Adrenal gland (tissue), 12 donors: Measurements from ENCODE around the gene SIL1. TPM values are rescaled to one million over a fixed set of nuclear protein-coding genes. Genes with fewer than 3 reads are reported as not detected.
A peak's percentile ranks its signal among the peaks of the same experiment; 100 is the strongest.

Source experiments
- DNase-seq, 7 donors: peaks; one replicate each; pipeline ENCODE4 v3.0.0-alpha.2; 2019 to 2020
- H3K27ac ChIP-seq, 5 donors: fragments of 200-600 bp; sonication (generic) in 4 of 5; 1 replicate in 3 of 5; 2 replicates in 2 of 5; pipeline versions ENCODE4 v1.5.1 to v1.8.0; 2016 to 2020; ENCODE audit warnings: mild to moderate bottlenecking in 1 of 5
- H3K27me3 ChIP-seq: fragments of 200-600 bp; 2 replicates; pipeline ENCODE4 v1.8.0; 2021
- H3K36me3 ChIP-seq, 2 donors: fragments of 200-600 bp; replicated peaks in 1 of 2; 1 replicate in 1 of 2; 2 replicates in 1 of 2; pipeline versions ENCODE4 v1.5.1 to v1.8.0; 2018 to 2022
- H3K4me1 ChIP-seq, 2 donors: fragments of 200-600 bp; replicated peaks in 1 of 2; 1 replicate in 1 of 2; 2 replicates in 1 of 2; pipeline versions ENCODE4 v1.5.1 to v1.8.0; 2018 to 2021
- H3K4me3 ChIP-seq, 4 donors: fragments of 200-600 bp; sonication (generic) in 3 of 4; one replicate each; pipeline ENCODE4 v1.5.1; 2016 to 2018
- H3K9me3 ChIP-seq, 3 donors: fragments of 200-600 bp; sonication (generic) in 1 of 3; replicated peaks in 1 of 3; 1 replicate in 2 of 3; 2 replicates in 1 of 3; pipeline versions ENCODE4 v1.5.1 to v1.8.0; 2016 to 2021
- POLR2A ChIP-seq, 2 donors: fragments of 450-650 bp; IDR thresholded peaks; one replicate each; pipeline ENCODE4 v1.6.1; 2017; ENCODE audit warnings: antibody characterized with exemption in 2 of 2, mild to moderate bottlenecking in 2 of 2, moderate library complexity in 1 of 2
- WGBS, 4 donors: extraction: QIAGEN DNeasy Blood & Tissue Kit in 2 of 4; methylation state at CpG; one replicate each; pipeline versions ENCODE4 v1.1.5 to v1.1.7; 2013 to 2017; 5-methylcytosine and 5-hydroxymethylcytosine counted together
- intact Hi-C, 2 donors: fragments of 100-400 bp; cut with DNase I; formaldehyde crosslinking; loops; one replicate each; pipeline versions ENCODE4 v1.14.1 to v1.15.0; 2022 to 2023
- polyA plus RNA-seq, 3 donors: library from polyadenylated mRNA; stranded (reverse); fragments of 200-250 nt in 2 of 3; fragments of 350-450 nt in 1 of 3; fragmentation: Illumina TruSeq in 1 of 3; extraction: RNeasy Lipid Tissue Mini Kit (QIAGEN cat#74804) in 1 of 3; gene quantifications; one replicate each; pipeline ENCODE4 v1.2.3, GENCODE V29; 2013 to 2014
- total RNA-seq, 9 donors: library from RNA; depleted of rRNA in 4 of 9; stranded (reverse); fragments of >200 nt in 4 of 9; fragments of 120-200 nt in 1 of 9; fragmentation: NEBNext Ultra II Directional in 1 of 9; extraction: Animal tissue kit (Norgen Biotek cat#: 25700) in 1 of 9; gene quantifications; one replicate each; pipeline versions ENCODE4 v1.1.0 to v1.2.4, GENCODE V29; 2013 to 2023
- TF ChIP-seq, protein P1 (sequence below), 6 experiments: fragments of 450-650 bp in 4 of 6; fragments of 200-600 bp in 2 of 6; sonication (generic) in 1 of 6; IDR thresholded peaks; 1 replicate in 5 of 6; 2 replicates in 1 of 6; pipeline versions ENCODE4 v1.5.1 to v1.8.0; 2016 to 2021; ENCODE audit warnings: antibody characterized with exemption in 6 of 6, mild to moderate bottlenecking in 2 of 6, moderate library complexity in 1 of 6
- donor health status: healthy with polysubstance abuse.
- donor health status: Bipolar disorder and iron deficiency.
- donor health status: DM: yes; HTN: yes; CAD: no.
- donor health status: DM: no; HTN: no; CAD: no.
- donor health status: DM: no; HTN: no; CAD: no.
- donor health status: DM: yes; HTN: yes; CAD: no.

The SIL1 gene
- total and polyA plus RNA-seq, 12 donors = 81.9 to 313 (median 142) TPM

DNA sequence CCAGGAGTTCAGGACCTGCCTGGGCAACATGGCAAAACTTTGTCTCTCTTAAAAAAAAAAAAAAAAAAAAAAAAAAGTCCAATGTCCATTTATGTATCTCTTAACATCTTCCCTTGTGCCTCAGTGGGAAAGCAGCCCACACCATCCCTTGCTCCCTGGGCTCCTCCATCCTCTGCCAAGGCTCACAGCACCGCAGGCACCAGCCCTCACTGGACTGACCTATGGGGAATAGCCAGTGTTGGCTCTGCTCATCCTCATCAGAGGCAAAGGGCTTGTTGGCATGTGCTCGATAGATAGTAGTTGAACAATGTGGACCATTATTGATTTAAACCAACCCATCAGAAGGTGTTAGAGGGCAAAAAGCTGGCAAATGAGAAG, 261.2 kb downstream of the SIL1 start:
- Histone ChIP-seq H3K27me3 (no peaks in the 10 kb centered on the region), H3K9me3 (no peaks in the 10 kb centered on the region), H3K4me1 (no peaks in the 10 kb centered on the region), H3K4me3 (no peak overlapping the region), H3K36me3 (peaks cover 0 to 34% of the 10 kb centered on the region in 2 donors), H3K27ac (peak overlapping the region in 1 of 5 donors; percentile 11)
- TF ChIP-seq, protein P1, sequence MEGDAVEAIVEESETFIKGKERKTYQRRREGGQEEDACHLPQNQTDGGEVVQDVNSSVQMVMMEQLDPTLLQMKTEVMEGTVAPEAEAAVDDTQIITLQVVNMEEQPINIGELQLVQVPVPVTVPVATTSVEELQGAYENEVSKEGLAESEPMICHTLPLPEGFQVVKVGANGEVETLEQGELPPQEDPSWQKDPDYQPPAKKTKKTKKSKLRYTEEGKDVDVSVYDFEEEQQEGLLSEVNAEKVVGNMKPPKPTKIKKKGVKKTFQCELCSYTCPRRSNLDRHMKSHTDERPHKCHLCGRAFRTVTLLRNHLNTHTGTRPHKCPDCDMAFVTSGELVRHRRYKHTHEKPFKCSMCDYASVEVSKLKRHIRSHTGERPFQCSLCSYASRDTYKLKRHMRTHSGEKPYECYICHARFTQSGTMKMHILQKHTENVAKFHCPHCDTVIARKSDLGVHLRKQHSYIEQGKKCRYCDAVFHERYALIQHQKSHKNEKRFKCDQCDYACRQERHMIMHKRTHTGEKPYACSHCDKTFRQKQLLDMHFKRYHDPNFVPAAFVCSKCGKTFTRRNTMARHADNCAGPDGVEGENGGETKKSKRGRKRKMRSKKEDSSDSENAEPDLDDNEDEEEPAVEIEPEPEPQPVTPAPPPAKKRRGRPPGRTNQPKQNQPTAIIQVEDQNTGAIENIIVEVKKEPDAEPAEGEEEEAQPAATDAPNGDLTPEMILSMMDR (IDR thresholded peaks at IDR 0.05) = no peak
- TF ChIP-seq POLR2A (IDR thresholded peaks at IDR 0.05) = no peak
- 63 to 95% (median 65%) methylated on average over 2 of the region's 2 CpGs for WGBS, 4 donors
- peak in 1 of 7 donors; percentile 32 for DNase-seq
- intact Hi-C loops = no loop called here

DNA sequence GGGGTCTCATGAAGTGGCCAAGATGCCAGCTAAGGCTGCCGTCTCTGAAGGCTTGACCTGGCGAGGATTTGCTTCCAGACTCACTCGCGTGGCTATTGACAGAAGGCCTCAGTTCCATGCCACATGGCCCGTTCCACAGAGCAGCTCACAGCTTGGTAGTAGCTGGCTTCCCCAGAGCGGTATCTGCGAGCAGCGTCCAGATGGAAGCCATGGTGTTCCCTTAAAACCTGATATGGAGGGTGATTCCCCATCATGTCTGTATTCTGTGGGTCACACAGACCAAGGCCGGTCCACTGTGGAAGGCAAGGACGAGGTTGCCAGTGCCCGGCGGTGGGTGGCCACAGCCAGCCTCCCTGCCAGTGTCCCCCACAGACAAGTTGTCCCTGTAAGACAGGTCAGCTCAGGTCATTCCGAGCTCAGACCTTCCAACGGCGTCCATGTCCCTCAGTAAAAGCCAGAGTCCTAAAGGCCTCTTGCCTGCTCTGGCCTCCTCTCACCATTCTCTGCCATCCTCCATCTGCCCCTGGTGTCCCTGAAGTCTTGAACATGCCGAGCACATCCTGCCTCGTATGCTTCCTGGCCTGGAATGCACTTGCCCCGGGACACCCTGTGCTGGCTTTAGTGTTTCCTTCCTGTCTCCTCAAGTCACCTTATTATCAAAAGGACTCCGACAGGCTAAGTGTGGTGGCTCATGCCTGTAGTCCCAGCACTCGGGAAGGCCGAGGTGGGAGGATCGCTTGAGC, 261.8 kb downstream of the SIL1 start:
- TF ChIP-seq POLR2A (IDR thresholded peaks at IDR 0.05) = no peak
- TF ChIP-seq, protein P1 (IDR thresholded peaks at IDR 0.05) = no peak
- peaks cover 0 to 40% of the 10 kb centered on the region in 2 donors for H3K36me3 ChIP-seq
- peak in 2 of 7 donors; percentile 57 to 76 for DNase-seq
- intact Hi-C loops = no loop called here
- H3K27me3 ChIP-seq = no peaks in the 10 kb centered on the region
- H3K9me3 ChIP-seq = no peaks in the 10 kb centered on the region
- H3K4me1 ChIP-seq = no peaks in the 10 kb centered on the region
- H3K27ac ChIP-seq = peak overlapping the region in 2 of 5 donors; percentile 13 to 35
- H3K4me3 ChIP-seq = no peak overlapping the region
- 72 to 83% (median 81%) methylated on average over 15 to 22 of the region's 22 CpGs for WGBS, 4 donors

DNA sequence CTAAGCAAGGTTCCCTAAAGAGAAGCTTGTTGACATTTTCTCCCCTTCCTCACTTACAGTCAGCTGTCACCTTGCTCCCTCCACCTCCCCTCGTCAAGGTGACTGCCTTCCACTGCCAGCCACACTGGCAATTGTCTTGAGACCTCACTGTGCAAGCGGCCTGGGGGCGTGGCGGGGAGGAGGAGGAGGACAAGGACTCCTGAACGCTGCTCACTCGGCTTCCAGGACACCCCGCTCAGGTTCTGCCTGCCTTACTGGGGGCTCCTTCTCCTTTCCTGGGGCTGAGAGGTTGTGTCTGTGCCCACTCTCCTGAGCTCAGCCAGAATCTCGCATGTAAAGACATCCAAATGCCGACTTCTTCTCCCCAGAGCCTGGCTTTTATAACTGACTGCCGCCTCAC, 262.7 kb downstream of the SIL1 start:
- Histone ChIP-seq H3K36me3 (peaks cover 0 to 49% of the 10 kb centered on the region in 2 donors), H3K27me3 (no peaks in the 10 kb centered on the region), H3K9me3 (no peaks in the 10 kb centered on the region), H3K4me1 (no peaks in the 10 kb centered on the region), H3K4me3 (no peak overlapping the region), H3K27ac (no peak overlapping the region)
- TF ChIP-seq, protein P1 (IDR thresholded peaks at IDR 0.05) = no peak
- TF ChIP-seq POLR2A (IDR thresholded peaks at IDR 0.05) = no peak
- intact Hi-C loops = no loop called here
- WGBS, 4 donors = 85 to 92% (median 90%) methylated on average over 10 of the region's 10 CpGs
- peak in 2 of 7 donors; percentile 27 to 53 for DNase-seq

DNA sequence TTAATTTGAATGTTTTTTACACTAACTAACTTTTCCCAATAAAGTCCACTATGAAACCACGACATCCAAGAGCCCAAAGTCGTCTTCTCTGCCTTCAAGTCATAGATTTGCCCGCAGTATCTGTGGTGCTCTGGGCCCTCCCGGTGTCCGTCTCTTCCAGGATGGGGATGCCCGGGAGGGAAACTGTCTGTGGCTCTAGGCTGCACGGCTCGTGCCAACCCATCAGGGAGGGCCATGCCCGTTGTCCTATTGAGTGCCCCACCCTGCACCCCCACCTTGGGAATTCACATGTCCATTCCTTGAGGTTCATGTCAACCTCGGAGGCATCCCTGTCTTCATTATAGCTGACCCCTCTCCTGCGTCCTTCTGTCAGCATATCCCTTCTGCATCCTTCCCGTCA, 263.2 kb downstream of the SIL1 start:
- H3K36me3 ChIP-seq = peaks cover 0 to 54% of the 10 kb centered on the region in 2 donors
- no peaks in the 10 kb centered on the region for H3K9me3 ChIP-seq
- H3K4me3 ChIP-seq = no peak overlapping the region
- intact Hi-C loops = no loop called here
- TF ChIP-seq, protein P1 (IDR thresholded peaks at IDR 0.05) = no peak
- TF ChIP-seq POLR2A (IDR thresholded peaks at IDR 0.05) = no peak
- WGBS, 4 donors = 93 to 97% (median 94%) methylated on average over 9 to 12 of the region's 12 CpGs
- DNase-seq = peak in 1 of 7 donors; percentile 31
- no peaks in the 10 kb centered on the region for H3K27me3 ChIP-seq
- no peak overlapping the region for H3K27ac ChIP-seq
- no peaks in the 10 kb centered on the region for H3K4me1 ChIP-seq
